ENCODE results near the gene MYH16.
"Not testable (repeated sequence)": the region's sequence is repeated elsewhere in the genome, so short reads cannot be mapped to it uniquely, and the experiment has no call there.

The MYH16 gene

GRCh38 chr7:99344061-99344647 lies 71.5 kb downstream of the MYH16 start:
- H3K9me3 ChIP-seq (ENCODE audit: control extremely low read depth in 1 of 5, control insufficient read depth in 4 of 5, insufficient read depth in 2 of 5, low read depth in 1 of 5, low read length in 4 of 5): no peaks in the 10 kb centered on the region
- H3K27ac ChIP-seq (ENCODE audit: insufficient read depth in 1 of 2, low read depth in 1 of 2, low read length in 2 of 2, poor library complexity in 1 of 2, severe bottlenecking in 2 of 2): peak overlapping the region in 1 of 2 experiments; percentile 11
- CTCF ChIA-PET: interaction anchor here (1.0 kb wide), 1 partner anchor 16 kb away, joined by 4 read pairs; no protein-coding TSS in a partner anchor
- H3K36me3 ChIP-seq (ENCODE audit: control insufficient read depth in 4 of 4, insufficient read depth in 4 of 4, low read length in 3 of 4): peaks cover 17 to 73% (median 41%) of the 10 kb centered on the region in 4 experiments
- 95% methylated on average over 8 of the region's 13 CpGs for whole genome bisulfite sequencing (ENCODE audit: insufficient coverage)
- no peak overlapping the region for H3K4me3 ChIP-seq (ENCODE audit: control insufficient read depth in 1 of 7, extremely low read depth in 1 of 7, insufficient read depth in 4 of 7, low read depth in 2 of 7, low read length in 6 of 7)
- H3K27me3 ChIP-seq (replicated peaks in 2 of 5; ENCODE audit: control insufficient read depth in 4 of 5, insufficient read depth in 5 of 5, low read length in 4 of 5): no peaks in the 10 kb centered on the region
- no peaks in the 10 kb centered on the region for H3K4me1 ChIP-seq (ENCODE audit: control extremely low read depth in 1 of 4, control insufficient read depth in 4 of 4, insufficient read depth in 4 of 4, low read length in 3 of 4)
- DNase-seq: no peak
- POLR2A ChIA-PET: no interaction called here

- WGBS (ENCODE audit: insufficient coverage): no CpG with 5 or more reads among the region's 3 CpGs
- POLR2A ChIA-PET; DNase-seq; H3K4me1 ChIP-seq (ENCODE audit: control extremely low read depth in 1 of 4, control insufficient read depth in 4 of 4, insufficient read depth in 4 of 4, low read length in 3 of 4); H3K27me3 ChIP-seq (replicated peaks in 2 of 5; ENCODE audit: control insufficient read depth in 4 of 5, insufficient read depth in 5 of 5, low read length in 4 of 5); H3K27ac ChIP-seq (ENCODE audit: insufficient read depth in 1 of 2, low read depth in 1 of 2, low read length in 2 of 2, poor library complexity in 1 of 2, severe bottlenecking in 2 of 2); H3K9me3 ChIP-seq (ENCODE audit: control extremely low read depth in 1 of 5, control insufficient read depth in 4 of 5, insufficient read depth in 2 of 5, low read depth in 1 of 5, low read length in 4 of 5); H3K4me3 ChIP-seq (ENCODE audit: control insufficient read depth in 1 of 7, extremely low read depth in 1 of 7, insufficient read depth in 4 of 7, low read depth in 2 of 7, low read length in 6 of 7): not testable (repeated sequence)
- CTCF ChIA-PET: interaction anchor here (1.5 to 1.6 kb wide), 2 partner anchors 11 to 15 kb away, joined by 4 to 8 read pairs; no protein-coding TSS in a partner anchor
- peaks cover 12 to 76% (median 50%) of the 10 kb centered on the region in 4 experiments for H3K36me3 ChIP-seq (ENCODE audit: control insufficient read depth in 4 of 4, insufficient read depth in 4 of 4, low read length in 3 of 4)
Measured at GRCh38 chr7:99350641-99351040, 78.0 kb downstream of the MYH16 start.

GRCh38 chr7:99352247-99352646 lies 79.6 kb downstream of the MYH16 start:
- peaks cover 14 to 78% (median 55%) of the 10 kb centered on the region in 4 experiments for H3K36me3 ChIP-seq (ENCODE audit: control insufficient read depth in 4 of 4, insufficient read depth in 4 of 4, low read length in 3 of 4)
- CTCF ChIA-PET: interaction anchor here (1.0 to 1.1 kb wide), 2 partner anchors 12 to 15 kb away, joined by 3 to 4 read pairs; no protein-coding TSS in a partner anchor
- no CpG with 5 or more reads among the region's 5 CpGs for WGBS (ENCODE audit: insufficient coverage)

GRCh38 chr7:99355098-99355497 lies 82.5 kb downstream of the MYH16 start:
- H3K27me3 ChIP-seq (replicated peaks in 2 of 5; ENCODE audit: control insufficient read depth in 4 of 5, insufficient read depth in 5 of 5, low read length in 4 of 5): no peaks in the 10 kb centered on the region
- H3K36me3 ChIP-seq (ENCODE audit: control insufficient read depth in 4 of 4, insufficient read depth in 4 of 4, low read length in 3 of 4): peaks cover 22 to 78% (median 56%) of the 10 kb centered on the region in 4 experiments
- H3K9me3 ChIP-seq (ENCODE audit: control extremely low read depth in 1 of 5, control insufficient read depth in 4 of 5, insufficient read depth in 2 of 5, low read depth in 1 of 5, low read length in 4 of 5): no peaks in the 10 kb centered on the region
- no peak for DNase-seq
- H3K27ac ChIP-seq (ENCODE audit: insufficient read depth in 1 of 2, low read depth in 1 of 2, low read length in 2 of 2, poor library complexity in 1 of 2, severe bottlenecking in 2 of 2): no peak overlapping the region
- H3K4me3 ChIP-seq (ENCODE audit: control insufficient read depth in 1 of 7, extremely low read depth in 1 of 7, insufficient read depth in 4 of 7, low read depth in 2 of 7, low read length in 6 of 7): no peak overlapping the region
- CTCF ChIA-PET: no interaction called here
- no peaks in the 10 kb centered on the region for H3K4me1 ChIP-seq (ENCODE audit: control extremely low read depth in 1 of 4, control insufficient read depth in 4 of 4, insufficient read depth in 4 of 4, low read length in 3 of 4)
- POLR2A ChIA-PET: interaction anchor here (0.6 kb wide), 1 partner anchor 26 kb away, joined by 3 read pairs; no protein-coding TSS in a partner anchor
- 99% methylated on average over 6 of the region's 7 CpGs for WGBS (ENCODE audit: insufficient coverage)

More at GRCh38 chr7:99352247-99352646, 79.6 kb downstream of the MYH16 start:
- POLR2A ChIA-PET: no interaction called here
- Histone ChIP-seq H3K9me3 (ENCODE audit: control extremely low read depth in 1 of 5, control insufficient read depth in 4 of 5, insufficient read depth in 2 of 5, low read depth in 1 of 5, low read length in 4 of 5) (no peaks in the 10 kb centered on the region), H3K27me3 (replicated peaks in 2 of 5; ENCODE audit: control insufficient read depth in 4 of 5, insufficient read depth in 5 of 5, low read length in 4 of 5) (no peaks in the 10 kb centered on the region), H3K4me3 (ENCODE audit: control insufficient read depth in 1 of 7, extremely low read depth in 1 of 7, insufficient read depth in 4 of 7, low read depth in 2 of 7, low read length in 6 of 7) (no peak overlapping the region), H3K4me1 (ENCODE audit: control extremely low read depth in 1 of 4, control insufficient read depth in 4 of 4, insufficient read depth in 4 of 4, low read length in 3 of 4) (no peaks in the 10 kb centered on the region), H3K27ac (ENCODE audit: insufficient read depth in 1 of 2, low read depth in 1 of 2, low read length in 2 of 2, poor library complexity in 1 of 2, severe bottlenecking in 2 of 2) (no peak overlapping the region)
- no peak for DNase-seq

GRCh38 chr7:99357701-99358490 lies 85.3 kb downstream of the MYH16 start:
- Histone ChIP-seq H3K4me3 (ENCODE audit: control insufficient read depth in 1 of 7, extremely low read depth in 1 of 7, insufficient read depth in 4 of 7, low read depth in 2 of 7, low read length in 6 of 7) (no peak overlapping the region), H3K4me1 (ENCODE audit: control extremely low read depth in 1 of 4, control insufficient read depth in 4 of 4, insufficient read depth in 4 of 4, low read length in 3 of 4) (no peaks in the 10 kb centered on the region), H3K9me3 (ENCODE audit: control extremely low read depth in 1 of 5, control insufficient read depth in 4 of 5, insufficient read depth in 2 of 5, low read depth in 1 of 5, low read length in 4 of 5) (no peaks in the 10 kb centered on the region), H3K27me3 (replicated peaks in 2 of 5; ENCODE audit: control insufficient read depth in 4 of 5, insufficient read depth in 5 of 5, low read length in 4 of 5) (no peaks in the 10 kb centered on the region), H3K36me3 (ENCODE audit: control insufficient read depth in 4 of 4, insufficient read depth in 4 of 4, low read length in 3 of 4) (peaks cover 28 to 71% (median 50%) of the 10 kb centered on the region in 4 experiments), H3K27ac (ENCODE audit: insufficient read depth in 1 of 2, low read depth in 1 of 2, low read length in 2 of 2, poor library complexity in 1 of 2, severe bottlenecking in 2 of 2) (no peak overlapping the region)
- ChIA-PET CTCF (interaction anchor here (0.6 to 1.3 kb wide), 2 partner anchors 11 to 351 kb away, joined by 3 to 4 read pairs; no protein-coding TSS in a partner anchor), POLR2A (interaction anchor here (0.6 kb wide), 1 partner anchor 21 kb away, joined by 3 read pairs; no protein-coding TSS in a partner anchor)
- 94% methylated on average over 12 of the region's 16 CpGs for WGBS (ENCODE audit: insufficient coverage)
- DNase-seq: no peak

- CTCF ChIA-PET; H3K27ac ChIP-seq (ENCODE audit: insufficient read depth in 1 of 2, low read depth in 1 of 2, low read length in 2 of 2, poor library complexity in 1 of 2, severe bottlenecking in 2 of 2); H3K9me3 ChIP-seq (ENCODE audit: control extremely low read depth in 1 of 5, control insufficient read depth in 4 of 5, insufficient read depth in 2 of 5, low read depth in 1 of 5, low read length in 4 of 5); DNase-seq; H3K4me3 ChIP-seq (ENCODE audit: control insufficient read depth in 1 of 7, extremely low read depth in 1 of 7, insufficient read depth in 4 of 7, low read depth in 2 of 7, low read length in 6 of 7); H3K27me3 ChIP-seq (replicated peaks in 2 of 5; ENCODE audit: control insufficient read depth in 4 of 5, insufficient read depth in 5 of 5, low read length in 4 of 5); H3K4me1 ChIP-seq (ENCODE audit: control extremely low read depth in 1 of 4, control insufficient read depth in 4 of 4, insufficient read depth in 4 of 4, low read length in 3 of 4): not testable (repeated sequence)
- peaks cover 29 to 72% (median 53%) of the 10 kb centered on the region in 4 experiments for H3K36me3 ChIP-seq (ENCODE audit: control insufficient read depth in 4 of 4, insufficient read depth in 4 of 4, low read length in 3 of 4)
- POLR2A ChIA-PET: interaction anchor here (0.6 to 0.7 kb wide), 2 partner anchors 21 to 39 kb away, joined by 3 read pairs; no protein-coding TSS in a partner anchor
- 97% methylated on average over 15 of the region's 15 CpGs for WGBS (ENCODE audit: insufficient coverage)
Measured at GRCh38 chr7:99358521-99358920, 85.9 kb downstream of the MYH16 start.

Data from common myeloid progenitor, CD34-positive (primary cell).